Esophagus squamous epithelium (tissue), 5 donors: ENCODE data around the gene SOAT2. TPM values are rescaled to one million over a fixed set of nuclear protein-coding genes. Genes with fewer than 3 reads are reported as not detected.
"Not testable (repeated sequence)": the region's sequence is repeated elsewhere in the genome, so short reads cannot be mapped to it uniquely, and the experiment has no call there.

Experiments
- DNase-seq: peaks from one replicate; lab custom pipeline; 2025; lab: John Stamatoyannopoulos, UW
- H3K27ac ChIP-seq, 4 donors: fragments of 200-600 bp; sonication (generic); one replicate each; pipeline ENCODE4 v1.5.1; 2016 to 2019; ENCODE audit warnings: mild to moderate bottlenecking in 1 of 4
- H3K27me3 ChIP-seq, 4 donors: fragments of 200-600 bp; sonication (generic); 1 replicate in 3 of 4; 2 replicates in 1 of 4; pipeline versions ENCODE4 v1.5.1 to v1.6.0; 2017 to 2021; ENCODE audit warnings: antibody characterized with exemption in 1 of 4
- H3K36me3 ChIP-seq, 3 donors: fragments of 200-600 bp; sonication (generic); one replicate each; pipeline ENCODE4 v1.5.1; 2016 to 2019
- H3K4me1 ChIP-seq, 3 donors: fragments of 200-600 bp; sonication (generic); one replicate each; pipeline ENCODE4 v1.5.1; 2017 to 2019
- H3K4me3 ChIP-seq, 4 donors: fragments of 200-600 bp; sonication (generic); 1 replicate in 3 of 4; 2 replicates in 1 of 4; pipeline ENCODE4 v1.5.1; 2016 to 2019; ENCODE audit warnings: mild to moderate bottlenecking in 2 of 4, moderate library complexity in 1 of 4
- H3K9me3 ChIP-seq, 3 donors: fragments of 200-600 bp; sonication (generic); one replicate each; pipeline ENCODE4 v1.5.1; 2016 to 2019
- POLR2A ChIP-seq, 4 donors: fragments of 450-650 bp; IDR thresholded peaks; one replicate each; pipeline ENCODE4 v1.6.1; 2017; ENCODE audit warnings: antibody characterized with exemption in 4 of 4, mild to moderate bottlenecking in 4 of 4, moderate library complexity in 3 of 4
- WGBS, 2 donors: methylation state at CpG; one replicate each; pipeline ENCODE4 v1.1.5; 2018; 5-methylcytosine and 5-hydroxymethylcytosine counted together
- intact Hi-C: fragments of 100-400 bp; cut with DNase I; formaldehyde crosslinking; loops from one replicate; pipeline ENCODE4 v1.15.0; 2022
- total RNA-seq, 4 donors: library from RNA; depleted of rRNA; stranded (reverse); fragments of >200 nt; gene quantifications; one replicate each; pipeline ENCODE4 v1.1.0, GENCODE V29; 2016
- TF ChIP-seq, protein P1 (sequence below), 6 experiments: fragments of 450-650 bp in 4 of 6; fragments of 200-600 bp in 2 of 6; sonication (generic) in 2 of 6; IDR thresholded peaks; one replicate each; pipeline ENCODE4 v1.5.1; 2016 to 2019; ENCODE audit warnings: antibody characterized with exemption in 6 of 6, mild to moderate bottlenecking in 4 of 6, moderate library complexity in 4 of 6
- donor health status: DM: yes; HTN: yes; CAD: no.

SOAT2 gene
- total RNA-seq, 4 donors from 2014 or later: not detected

DNA sequence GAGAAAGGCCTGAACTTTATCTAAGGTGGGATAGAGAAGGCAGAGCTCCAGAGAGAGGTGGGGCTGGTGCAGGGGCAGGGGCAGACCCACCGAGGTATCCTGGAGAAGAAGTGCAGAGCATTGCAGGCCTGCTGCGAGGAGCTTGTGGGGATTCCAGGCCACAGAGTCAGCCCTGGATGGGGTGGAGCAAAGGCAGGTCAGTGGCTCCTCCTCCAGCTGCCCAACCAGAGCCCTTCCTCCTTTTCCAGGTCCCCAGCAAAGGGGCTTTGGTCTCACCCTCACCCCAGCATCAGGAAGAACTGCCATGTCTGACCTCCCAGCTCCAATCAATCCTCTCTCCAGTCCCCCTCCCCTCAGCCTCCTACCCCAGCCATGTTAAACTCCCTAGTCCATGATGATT lies 57.4 kb downstream of the SOAT2 start:
- no peak overlapping the region for H3K4me3 ChIP-seq
- H3K36me3 ChIP-seq: peaks cover 0 to 52% (median 0%) of the 10 kb centered on the region in 3 donors
- DNase-seq: no peak
- WGBS, 2 donors: 73 to 83% methylated on average over 2 of the region's 2 CpGs
- intact Hi-C loops: loop anchor here (5.0 kb wide), 1 partner anchor 37 kb away; no protein-coding TSS in a partner anchor
- H3K4me1 ChIP-seq: peaks cover 0 to 8% (median 0%) of the 10 kb centered on the region in 3 donors
- H3K27ac ChIP-seq: no peak overlapping the region
- TF ChIP-seq POLR2A (IDR thresholded peaks at IDR 0.05): no peak
- TF ChIP-seq, protein P1, sequence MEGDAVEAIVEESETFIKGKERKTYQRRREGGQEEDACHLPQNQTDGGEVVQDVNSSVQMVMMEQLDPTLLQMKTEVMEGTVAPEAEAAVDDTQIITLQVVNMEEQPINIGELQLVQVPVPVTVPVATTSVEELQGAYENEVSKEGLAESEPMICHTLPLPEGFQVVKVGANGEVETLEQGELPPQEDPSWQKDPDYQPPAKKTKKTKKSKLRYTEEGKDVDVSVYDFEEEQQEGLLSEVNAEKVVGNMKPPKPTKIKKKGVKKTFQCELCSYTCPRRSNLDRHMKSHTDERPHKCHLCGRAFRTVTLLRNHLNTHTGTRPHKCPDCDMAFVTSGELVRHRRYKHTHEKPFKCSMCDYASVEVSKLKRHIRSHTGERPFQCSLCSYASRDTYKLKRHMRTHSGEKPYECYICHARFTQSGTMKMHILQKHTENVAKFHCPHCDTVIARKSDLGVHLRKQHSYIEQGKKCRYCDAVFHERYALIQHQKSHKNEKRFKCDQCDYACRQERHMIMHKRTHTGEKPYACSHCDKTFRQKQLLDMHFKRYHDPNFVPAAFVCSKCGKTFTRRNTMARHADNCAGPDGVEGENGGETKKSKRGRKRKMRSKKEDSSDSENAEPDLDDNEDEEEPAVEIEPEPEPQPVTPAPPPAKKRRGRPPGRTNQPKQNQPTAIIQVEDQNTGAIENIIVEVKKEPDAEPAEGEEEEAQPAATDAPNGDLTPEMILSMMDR (IDR thresholded peaks at IDR 0.05): no peak
- no peaks in the 10 kb centered on the region for H3K27me3 ChIP-seq
- no peaks in the 10 kb centered on the region for H3K9me3 ChIP-seq

DNA sequence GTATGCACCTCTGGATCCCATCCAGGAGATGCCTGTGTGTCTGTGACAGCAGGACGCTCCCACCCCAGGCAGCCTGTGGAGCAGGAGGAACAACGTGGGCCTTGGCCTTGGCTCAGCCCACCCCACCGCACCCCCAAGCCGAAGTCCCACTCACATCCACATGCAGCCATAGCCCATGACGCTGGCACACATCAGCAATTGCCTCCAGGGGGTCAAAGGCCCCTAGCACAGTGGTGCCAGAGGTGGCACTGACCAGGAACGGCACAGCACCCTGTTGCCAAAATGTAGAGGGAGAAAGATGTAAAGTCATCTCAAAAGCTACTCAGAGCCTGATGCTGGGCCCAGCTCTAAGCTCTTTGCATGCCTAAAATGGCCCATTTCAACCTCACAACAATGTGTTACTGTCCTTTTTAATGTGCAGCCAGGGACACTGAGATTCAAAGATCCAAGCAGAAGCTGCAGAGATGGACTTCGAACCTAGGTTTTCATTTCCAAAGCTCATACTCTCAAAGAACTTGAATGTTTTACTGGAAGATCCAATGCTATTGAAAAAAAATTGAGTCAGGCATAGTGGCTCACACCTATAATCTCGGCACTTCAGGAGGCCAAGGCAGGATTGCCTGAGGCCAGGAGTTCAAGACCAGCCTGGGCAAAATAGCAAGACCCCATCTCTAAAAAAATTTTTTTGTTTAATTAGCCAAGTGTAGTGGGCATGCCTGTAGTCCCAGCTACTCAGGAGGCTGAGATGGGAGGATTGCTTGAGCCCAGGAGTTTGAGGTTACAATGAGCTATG lies 58.0 kb downstream of the SOAT2 start:
- WGBS, 2 donors: 93 to 95% methylated on average over 3 to 5 of the region's 8 CpGs
- intact Hi-C loops: loop anchor here (5.0 kb wide), 1 partner anchor 36 kb away; no protein-coding TSS in a partner anchor
- no peak for DNase-seq

DNA sequence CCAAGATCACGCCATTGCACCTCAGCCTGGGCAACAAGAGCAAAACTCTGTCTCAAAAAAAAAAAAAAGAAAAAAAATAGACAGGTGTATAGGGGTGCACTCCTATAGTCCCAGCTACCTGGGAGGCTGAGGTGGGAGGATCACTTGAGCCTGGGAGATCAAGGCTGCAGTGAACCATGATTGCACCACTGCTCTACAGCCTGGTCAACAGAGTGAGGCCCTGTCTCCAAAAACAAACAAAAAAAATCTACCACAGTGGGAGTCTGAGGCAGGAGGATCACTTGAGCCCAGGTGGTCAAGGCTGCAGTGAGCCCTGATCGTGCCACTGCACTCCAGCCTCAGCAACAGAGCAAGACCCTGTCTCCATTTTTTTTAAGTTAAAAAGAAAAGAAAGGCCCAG lies 59.7 kb downstream of the SOAT2 start:
- not testable (repeated sequence) for DNase-seq, H3K27ac ChIP-seq, H3K4me1 ChIP-seq, H3K4me3 ChIP-seq, H3K9me3 ChIP-seq, H3K27me3 ChIP-seq
- WGBS, 2 donors: 89 to 93% methylated on average over 1 to 2 of the region's 2 CpGs
- H3K36me3 ChIP-seq: peaks cover 0 to 63% (median 0%) of the 10 kb centered on the region in 3 donors
- intact Hi-C loops: loop anchor here (5.0 kb wide), 1 partner anchor 34 kb away; no protein-coding TSS in a partner anchor

More for the DNA sequence above, 58.0 kb downstream of the SOAT2 start:
- TF ChIP-seq, protein P1 (IDR thresholded peaks at IDR 0.05): no peak
- no peak for TF ChIP-seq POLR2A (IDR thresholded peaks at IDR 0.05)
- Histone ChIP-seq H3K9me3 (no peaks in the 10 kb centered on the region), H3K27ac (no peak overlapping the region), H3K4me3 (no peak overlapping the region), H3K4me1 (peaks cover 0 to 8% (median 0%) of the 10 kb centered on the region in 3 donors), H3K27me3 (no peaks in the 10 kb centered on the region), H3K36me3 (peaks cover 0 to 58% (median 0%) of the 10 kb centered on the region in 3 donors)

DNA sequence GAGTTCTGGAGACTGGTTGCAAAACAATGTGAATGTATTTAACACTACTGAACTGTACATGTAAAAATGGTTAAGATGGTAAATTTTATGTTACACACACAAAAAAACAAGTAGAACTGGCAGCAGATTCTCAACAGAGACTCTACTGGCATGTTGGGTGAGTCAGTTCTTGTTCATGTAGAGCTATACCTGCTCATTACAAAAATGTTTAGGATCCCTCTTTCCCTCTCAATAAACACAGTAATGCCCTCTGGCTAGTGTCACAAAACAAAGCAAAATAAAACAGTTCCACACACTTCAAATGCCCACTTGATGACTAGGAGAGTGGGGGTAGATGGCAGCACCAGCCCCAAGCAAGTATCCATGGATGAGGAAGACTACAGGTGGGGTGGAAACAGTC lies 63.6 kb downstream of the SOAT2 start:
- H3K4me1 ChIP-seq: no peaks in the 10 kb centered on the region
- no peak overlapping the region for H3K27ac ChIP-seq
- H3K27me3 ChIP-seq: no peaks in the 10 kb centered on the region
- TF ChIP-seq POLR2A (IDR thresholded peaks at IDR 0.05): no peak
- TF ChIP-seq, protein P1 (IDR thresholded peaks at IDR 0.05): no peak
- DNase-seq: no peak
- H3K9me3 ChIP-seq: no peaks in the 10 kb centered on the region
- peaks cover 0 to 68% (median 8%) of the 10 kb centered on the region in 3 donors for H3K36me3 ChIP-seq
- H3K4me3 ChIP-seq: no peak overlapping the region
- intact Hi-C loops: no loop called here

DNA sequence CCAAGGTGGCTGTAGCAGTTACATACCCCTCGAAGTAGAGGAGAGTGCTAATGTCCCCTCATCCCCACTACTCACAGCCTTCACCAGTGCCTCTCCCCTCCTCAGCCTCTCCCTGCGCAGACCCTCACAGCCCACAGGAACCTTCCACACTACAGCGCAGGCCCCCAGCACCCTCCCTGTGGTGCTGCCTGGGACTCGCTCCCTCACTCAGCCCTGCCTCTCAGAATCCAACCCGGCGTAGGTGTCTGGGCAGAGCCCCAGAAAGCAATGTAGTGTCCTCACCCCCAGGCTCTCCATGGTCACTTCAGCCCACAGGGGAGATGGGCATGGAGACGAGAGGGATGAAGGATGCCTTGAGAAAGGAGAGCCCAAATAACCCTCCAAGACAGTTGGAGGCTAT lies 66.4 kb downstream of the SOAT2 start:
- Histone ChIP-seq H3K27me3 (no peaks in the 10 kb centered on the region), H3K9me3 (no peaks in the 10 kb centered on the region), H3K36me3 (peaks cover 0 to 79% (median 8%) of the 10 kb centered on the region in 3 donors), H3K4me3 (no peak overlapping the region), H3K27ac (no peak overlapping the region), H3K4me1 (no peaks in the 10 kb centered on the region)
- no peak for TF ChIP-seq POLR2A (IDR thresholded peaks at IDR 0.05)
- TF ChIP-seq, protein P1 (IDR thresholded peaks at IDR 0.05): no peak
- intact Hi-C loops: no loop called here
- no peak for DNase-seq
- 85 to 100% methylated on average over 5 to 7 of the region's 7 CpGs for WGBS, 2 donors
